Sigmoid colon (tissue), 7 donors: ENCODE data around the gene CLSTN1. TPM values are rescaled to one million over a fixed set of nuclear protein-coding genes. Genes with fewer than 3 reads are reported as not detected.

Experiments
- DNase-seq: peaks from one replicate; pipeline ENCODE4 v3.0.0-alpha.2; 2019
- H3K27ac ChIP-seq, 4 donors: fragments of 200-600 bp; sonication (generic); one replicate each; pipeline ENCODE4 v1.5.1; 2016 to 2019; ENCODE audit warnings: mild to moderate bottlenecking in 1 of 4
- H3K27me3 ChIP-seq, 3 donors: fragments of 200-600 bp; sonication (generic); one replicate each; pipeline ENCODE4 v1.5.1; 2019; ENCODE audit warnings: mild to moderate bottlenecking in 1 of 3
- H3K36me3 ChIP-seq, 4 donors: fragments of 200-600 bp; sonication (generic); one replicate each; pipeline ENCODE4 v1.5.1; 2016 to 2019
- H3K4me1 ChIP-seq, 4 donors: fragments of 200-600 bp; sonication (generic); one replicate each; pipeline ENCODE4 v1.5.1; 2017 to 2019
- H3K4me3 ChIP-seq, 4 donors: fragments of 200-600 bp; sonication (generic); one replicate each; pipeline ENCODE4 v1.5.1; 2017 to 2019; ENCODE audit warnings: mild to moderate bottlenecking in 2 of 4, moderate library complexity in 1 of 4
- H3K9me3 ChIP-seq, 4 donors: fragments of 200-600 bp in 3 of 4; sonication (generic) in 3 of 4; one replicate each; pipeline versions ENCODE4 v1.5.1 to v1.6.1; 2013 to 2019
- EP300 ChIP-seq, 4 donors: sonication (generic); formaldehyde crosslinking; IDR thresholded peaks; one replicate each; pipeline ENCODE4 v1.6.1; 2017; ENCODE audit warnings: antibody characterized with exemption in 4 of 4
- POLR2A ChIP-seq, 2 donors: fragments of 450-650 bp; IDR thresholded peaks; one replicate each; pipeline ENCODE4 v1.6.1; 2016; ENCODE audit warnings: antibody characterized with exemption in 2 of 2, mild to moderate bottlenecking in 2 of 2, moderate library complexity in 2 of 2
- POLR2AphosphoS5 ChIP-seq, 4 donors: sonication (generic); formaldehyde crosslinking; IDR thresholded peaks; one replicate each; pipeline ENCODE4 v1.6.1; 2017; ENCODE audit warnings: antibody characterized with exemption in 4 of 4
- WGBS, 2 donors: extraction: QIAGEN DNeasy Blood & Tissue Kit; methylation state at CpG; one replicate each; pipeline ENCODE4 v1.1.7; 2013; 5-methylcytosine and 5-hydroxymethylcytosine counted together
- intact Hi-C: fragments of 100-400 bp; cut with DNase I; formaldehyde crosslinking; loops from one replicate; pipeline ENCODE4 v1.15.1; 2023
- polyA plus RNA-seq, 3 donors: library from polyadenylated mRNA; stranded (reverse); fragments of 200-250 nt; gene quantifications; one replicate each; pipeline ENCODE4 v1.2.3, GENCODE V29; 2013
- total RNA-seq, 4 donors: library from RNA; depleted of rRNA; stranded (reverse); fragments of >200 nt; gene quantifications; one replicate each; pipeline ENCODE4 v1.1.0, GENCODE V29; 2016
- TF ChIP-seq, protein P1 (sequence below), 4 experiments: fragments of 450-650 bp in 3 of 4; fragments of 200-600 bp in 1 of 4; IDR thresholded peaks; one replicate each; pipeline ENCODE4 v1.5.1; 2016 to 2019; ENCODE audit warnings: antibody characterized with exemption in 4 of 4, mild to moderate bottlenecking in 3 of 4, moderate library complexity in 2 of 4
- donor health status: healthy with polysubstance abuse.
- donor health status: Bipolar disorder and iron deficiency.
- donor health status: healthy.

Gene CLSTN1
- total and polyA plus RNA-seq, 7 donors = 21.0 to 105 (median 34.6) TPM

- H3K9me3 ChIP-seq = no peaks in the 10 kb centered on the region
- H3K27me3 ChIP-seq = no peaks in the 10 kb centered on the region
- H3K4me3 ChIP-seq = no peak overlapping the region
- no peaks in the 10 kb centered on the region for H3K36me3 ChIP-seq
- TF ChIP-seq POLR2A (IDR thresholded peaks at IDR 0.05) (no peak), EP300 (IDR thresholded peaks at IDR 0.05) (no peak)
- TF ChIP-seq, protein P1, sequence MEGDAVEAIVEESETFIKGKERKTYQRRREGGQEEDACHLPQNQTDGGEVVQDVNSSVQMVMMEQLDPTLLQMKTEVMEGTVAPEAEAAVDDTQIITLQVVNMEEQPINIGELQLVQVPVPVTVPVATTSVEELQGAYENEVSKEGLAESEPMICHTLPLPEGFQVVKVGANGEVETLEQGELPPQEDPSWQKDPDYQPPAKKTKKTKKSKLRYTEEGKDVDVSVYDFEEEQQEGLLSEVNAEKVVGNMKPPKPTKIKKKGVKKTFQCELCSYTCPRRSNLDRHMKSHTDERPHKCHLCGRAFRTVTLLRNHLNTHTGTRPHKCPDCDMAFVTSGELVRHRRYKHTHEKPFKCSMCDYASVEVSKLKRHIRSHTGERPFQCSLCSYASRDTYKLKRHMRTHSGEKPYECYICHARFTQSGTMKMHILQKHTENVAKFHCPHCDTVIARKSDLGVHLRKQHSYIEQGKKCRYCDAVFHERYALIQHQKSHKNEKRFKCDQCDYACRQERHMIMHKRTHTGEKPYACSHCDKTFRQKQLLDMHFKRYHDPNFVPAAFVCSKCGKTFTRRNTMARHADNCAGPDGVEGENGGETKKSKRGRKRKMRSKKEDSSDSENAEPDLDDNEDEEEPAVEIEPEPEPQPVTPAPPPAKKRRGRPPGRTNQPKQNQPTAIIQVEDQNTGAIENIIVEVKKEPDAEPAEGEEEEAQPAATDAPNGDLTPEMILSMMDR (IDR thresholded peaks at IDR 0.05) = no peak
- 66 to 76% methylated on average over 6 of the region's 6 CpGs for WGBS, 2 donors
- DNase-seq = no peak
- H3K4me1 ChIP-seq = no peaks in the 10 kb centered on the region
- intact Hi-C loops = no loop called here
- H3K27ac ChIP-seq = no peak overlapping the region
Observed at GRCh38 chr1:9785406-9785805, 38.4 kb downstream of the CLSTN1 start.

- 12 to 58% methylated on average over 3 of the region's 3 CpGs for WGBS, 2 donors
- intact Hi-C loops = loop anchor here (1.0 kb wide), 1 partner anchor 83 kb away; no protein-coding TSS in a partner anchor
- no peak overlapping the region for H3K4me3 ChIP-seq
Observed at GRCh38 chr1:9784508-9785133, 39.1 kb downstream of the CLSTN1 start.

GRCh38 chr1:9782897-9783296 lies 40.9 kb downstream of the CLSTN1 start:
- intact Hi-C loops = no loop called here
- DNase-seq = peak; percentile 21
- H3K4me3 ChIP-seq = no peak overlapping the region
- H3K27ac ChIP-seq = no peak overlapping the region
- no peak for TF ChIP-seq EP300 (IDR thresholded peaks at IDR 0.05)
- TF ChIP-seq, protein P1 (IDR thresholded peaks at IDR 0.05) = no peak
- no peak for TF ChIP-seq POLR2AphosphoS5 (IDR thresholded peaks at IDR 0.05)
- no peak for TF ChIP-seq POLR2A (IDR thresholded peaks at IDR 0.05)
- no peaks in the 10 kb centered on the region for H3K36me3 ChIP-seq
- no peaks in the 10 kb centered on the region for H3K9me3 ChIP-seq
- H3K4me1 ChIP-seq = no peaks in the 10 kb centered on the region
- no peaks in the 10 kb centered on the region for H3K27me3 ChIP-seq
- 93 to 96% methylated on average over 10 of the region's 10 CpGs for WGBS, 2 donors

More at GRCh38 chr1:9784508-9785133, 39.1 kb downstream of the CLSTN1 start:
- H3K4me1 ChIP-seq = no peaks in the 10 kb centered on the region
- H3K27me3 ChIP-seq = no peaks in the 10 kb centered on the region
- H3K36me3 ChIP-seq = no peaks in the 10 kb centered on the region
- H3K9me3 ChIP-seq = no peaks in the 10 kb centered on the region
- H3K27ac ChIP-seq = no peak overlapping the region
- TF ChIP-seq, protein P1 (IDR thresholded peaks at IDR 0.05) = peak; percentile 13 to 72 (median 54)
- TF ChIP-seq POLR2A (IDR thresholded peaks at IDR 0.05) = no peak
- DNase-seq = peak; percentile 65

GRCh38 chr1:9782116-9782751 lies 41.5 kb downstream of the CLSTN1 start:
- no peak for TF ChIP-seq POLR2AphosphoS5 (IDR thresholded peaks at IDR 0.05)
- TF ChIP-seq POLR2A (IDR thresholded peaks at IDR 0.05) = no peak
- TF ChIP-seq EP300 (IDR thresholded peaks at IDR 0.05) = no peak
- TF ChIP-seq, protein P1 (IDR thresholded peaks at IDR 0.05) = no peak
- Histone ChIP-seq H3K9me3 (no peaks in the 10 kb centered on the region), H3K36me3 (no peaks in the 10 kb centered on the region), H3K27me3 (no peaks in the 10 kb centered on the region), H3K4me1 (no peaks in the 10 kb centered on the region), H3K4me3 (no peak overlapping the region), H3K27ac (no peak overlapping the region)
- WGBS, 2 donors = 72 to 91% methylated on average over 4 of the region's 4 CpGs
- intact Hi-C loops = no loop called here
- DNase-seq = peak; percentile 29
